Thyroid gland (tissue), 4 donors: ENCODE results near the gene ABCC11.

Experiments used
- CTCF ChIP-seq, 6 experiments: fragments of 200-600 bp in 3 of 6; fragments of 450-650 bp in 3 of 6; sonication (generic) in 3 of 6; IDR thresholded peaks; one replicate each; pipeline ENCODE4 v1.5.1; 2016 to 2019; ENCODE audit warnings: antibody characterized with exemption in 6 of 6, mild to moderate bottlenecking in 2 of 6, inconsistent platforms in 1 of 6, moderate library complexity in 1 of 6
- POLR2A ChIP-seq, 2 donors: fragments of 450-650 bp; IDR thresholded peaks; one replicate each; pipeline ENCODE4 v1.6.1; 2017; ENCODE audit warnings: antibody characterized with exemption in 2 of 2, mild to moderate bottlenecking in 2 of 2, moderate library complexity in 1 of 2

- no peak for TF ChIP-seq CTCF (IDR thresholded peaks at IDR 0.05)
- TF ChIP-seq POLR2A (IDR thresholded peaks at IDR 0.05) = no peak
Measured at GRCh38 chr16:48172682-48173081, 74.7 kb downstream of the ABCC11 start.
